Activated T-cell treated with anti-CD3 and anti-CD28 coated beads for 1 hour (primary cell): ENCODE measurements around the gene HRAS.

Experiments used
- DNase-seq: peaks from one replicate; pipeline ENCODE4 v3.0.0-alpha.2; 2020; ENCODE audit warnings: low read depth

The HRAS gene

DNA sequence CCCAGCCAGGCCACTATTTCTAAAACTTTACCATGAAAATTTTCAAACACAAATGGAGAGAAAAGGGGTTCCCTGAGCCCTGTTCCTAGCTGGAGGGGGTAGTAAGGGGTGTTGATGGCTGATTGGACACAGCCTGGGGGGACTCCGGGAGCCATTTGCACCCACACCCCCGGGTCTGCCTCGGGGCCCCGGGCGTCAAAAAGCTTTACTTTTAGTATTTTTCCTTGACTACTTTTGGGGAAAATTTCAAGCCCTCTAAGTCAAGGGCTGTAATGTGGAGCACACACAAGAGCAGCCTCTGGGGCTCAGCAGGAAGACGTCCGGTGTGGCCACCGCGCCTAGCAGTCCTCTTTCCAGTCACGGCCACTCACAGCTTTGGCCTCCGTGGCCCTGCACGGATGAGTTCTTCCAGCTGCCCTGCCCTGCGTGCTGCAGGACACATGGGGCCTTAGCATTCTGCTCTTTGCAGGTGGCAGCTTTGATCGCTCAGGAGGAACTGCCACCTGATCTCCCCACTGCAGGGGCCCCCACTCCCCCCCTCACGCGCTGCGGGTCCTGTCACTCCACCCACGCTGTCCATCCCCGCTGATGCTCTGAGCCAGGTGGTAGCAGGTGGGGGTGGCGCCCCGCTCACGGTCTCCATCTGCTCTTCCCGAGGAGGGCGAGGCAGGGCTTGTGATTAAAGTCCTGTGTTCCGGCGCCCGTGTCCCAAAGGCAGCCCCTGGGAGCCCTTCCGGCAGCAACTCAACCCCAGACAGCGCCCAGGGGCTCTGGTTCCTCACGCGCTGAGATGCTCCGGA, 42.7 kb downstream of the HRAS start:
- no peak for DNase-seq

DNA sequence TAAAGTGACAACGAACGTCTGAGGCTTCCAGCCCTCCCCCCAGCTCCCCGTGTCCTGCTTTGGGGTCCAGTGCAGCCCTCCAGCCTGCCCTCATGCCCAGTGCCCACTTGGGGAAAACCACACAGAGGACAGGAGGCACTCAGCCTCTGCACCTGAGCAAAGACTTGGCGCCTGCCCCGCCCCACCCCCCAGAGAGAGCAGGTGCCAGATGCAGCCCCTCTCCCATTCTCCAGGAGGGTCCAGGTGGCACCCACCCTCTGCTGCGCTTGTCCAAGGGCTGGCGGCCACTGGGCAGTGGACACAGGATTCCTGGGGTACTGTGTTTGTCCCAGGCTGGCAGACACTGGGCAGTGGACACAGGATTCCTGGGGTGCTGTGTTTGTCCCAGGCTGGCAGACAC, 44.0 kb downstream of the HRAS start:
- no peak for DNase-seq

DNA sequence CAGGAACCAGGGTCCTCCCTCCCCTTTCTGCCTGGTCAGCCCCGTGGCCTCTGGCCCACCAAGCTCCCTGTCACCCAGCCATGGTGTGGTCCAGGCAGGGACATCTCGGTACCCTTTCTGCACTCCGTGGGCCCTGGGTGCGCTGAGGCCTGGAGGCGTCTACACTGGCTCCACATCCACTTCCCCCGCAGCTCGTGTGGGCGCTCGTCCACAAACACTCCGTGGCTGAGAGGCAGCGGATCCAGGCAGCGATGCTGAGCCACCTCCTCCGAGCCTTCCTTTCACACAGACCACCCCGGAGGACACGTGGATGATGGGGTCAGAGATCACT, 44.5 kb downstream of the HRAS start:
- DNase-seq = no peak

DNA sequence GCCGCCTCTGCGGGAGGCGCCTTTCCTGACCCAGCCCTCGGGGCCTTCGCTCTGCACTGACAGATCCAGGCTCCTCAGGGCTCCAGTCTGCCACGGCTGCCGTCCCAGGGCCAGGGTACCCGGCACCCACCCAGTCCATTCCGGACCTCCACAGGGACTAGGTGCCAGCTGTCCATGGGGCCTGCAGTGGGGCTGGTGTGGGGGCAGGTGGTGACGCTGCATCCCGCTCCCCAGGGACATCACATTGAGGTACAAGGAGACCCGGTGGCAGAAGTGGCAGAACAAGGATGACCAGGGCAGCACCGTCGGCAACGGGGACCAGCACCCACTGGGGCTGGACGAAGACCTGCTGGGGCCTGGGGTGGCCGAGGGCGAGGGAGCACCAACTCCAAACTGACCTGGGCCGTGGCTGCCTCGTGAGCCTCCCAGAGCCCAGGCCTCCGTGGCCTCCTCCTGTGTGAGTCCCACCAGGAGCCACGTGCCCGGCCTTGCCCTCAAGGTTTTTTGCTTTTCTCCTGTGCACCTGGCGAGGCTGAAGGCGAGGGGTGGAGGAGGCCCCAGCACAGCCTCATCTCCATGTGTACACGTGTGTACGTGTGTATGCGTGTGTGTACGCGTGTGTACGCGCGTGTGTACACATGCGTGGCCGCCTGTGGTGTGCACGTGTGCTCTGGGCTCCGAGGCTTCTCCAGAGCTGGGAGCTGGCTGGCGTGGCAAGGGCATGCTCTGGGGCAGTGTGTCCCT, 45.0 kb downstream of the HRAS start:
- no peak for DNase-seq

DNA sequence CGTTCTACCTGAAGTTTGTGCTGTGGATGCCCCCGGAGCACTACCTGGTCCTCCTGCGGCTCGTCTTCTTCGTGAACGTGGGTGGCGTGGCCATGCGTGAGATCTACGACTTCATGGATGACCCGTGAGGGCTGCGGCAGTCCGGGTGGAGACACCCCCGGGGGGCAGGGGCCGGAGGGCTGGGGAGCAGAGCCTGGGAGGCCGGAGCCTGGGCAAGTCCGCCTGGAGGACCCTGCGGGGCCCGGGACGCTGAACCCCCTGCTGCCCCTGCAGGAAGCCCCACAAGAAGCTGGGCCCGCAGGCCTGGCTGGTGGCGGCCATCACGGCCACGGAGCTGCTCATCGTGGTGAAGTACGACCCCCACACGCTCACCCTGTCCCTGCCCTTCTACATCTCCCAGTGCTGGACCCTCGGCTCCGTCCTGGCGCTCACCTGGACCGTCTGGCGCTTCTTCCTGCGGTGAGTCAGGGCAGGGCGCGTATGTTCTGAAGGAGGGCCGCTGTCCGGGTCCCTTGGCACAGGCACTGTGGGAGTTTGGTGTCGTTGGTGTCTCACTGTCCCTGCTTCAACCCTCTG, 45.7 kb downstream of the HRAS start:
- DNase-seq = no peak

DNA sequence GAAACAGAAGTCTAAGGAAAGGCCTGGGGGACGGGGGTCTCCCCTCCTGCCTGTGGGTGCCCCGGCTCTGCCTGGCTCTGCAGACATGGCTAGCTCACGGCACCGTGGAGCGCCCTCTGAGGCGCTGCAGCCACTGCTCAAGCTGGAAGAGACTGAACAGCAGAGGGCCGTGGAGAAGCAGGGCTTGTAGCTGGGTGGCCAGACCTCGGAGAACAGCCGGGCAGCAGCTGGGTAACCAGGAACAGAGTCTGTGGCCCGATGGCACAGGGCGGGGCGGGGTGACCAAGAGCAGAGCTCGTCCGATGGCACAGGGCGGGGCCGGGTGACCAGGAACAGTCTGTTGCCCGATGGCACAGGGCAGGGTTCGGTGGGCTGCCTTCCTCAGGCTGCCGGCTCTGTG, 46.4 kb downstream of the HRAS start:
- no peak for DNase-seq

DNA sequence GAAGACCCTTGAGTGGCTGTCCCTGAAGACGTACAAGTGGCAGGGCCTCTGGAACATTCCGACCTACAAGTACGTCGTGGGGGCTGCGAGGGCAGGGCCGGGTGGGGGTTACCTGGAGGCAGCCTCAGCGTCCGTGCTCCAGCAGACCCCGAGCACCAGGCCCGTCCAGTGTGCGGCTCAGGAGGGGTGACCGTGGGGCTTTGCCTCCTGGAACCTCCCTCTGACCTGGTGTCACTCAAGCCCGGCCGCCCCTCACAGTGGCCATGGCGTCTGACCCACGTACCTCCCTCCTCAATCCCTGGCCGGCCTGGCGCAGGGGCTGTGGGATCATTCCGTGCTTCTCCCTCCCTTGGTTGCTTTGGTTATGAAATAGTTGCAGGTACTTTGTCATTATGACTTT, 46.8 kb downstream of the HRAS start:
- no peak for DNase-seq

DNA sequence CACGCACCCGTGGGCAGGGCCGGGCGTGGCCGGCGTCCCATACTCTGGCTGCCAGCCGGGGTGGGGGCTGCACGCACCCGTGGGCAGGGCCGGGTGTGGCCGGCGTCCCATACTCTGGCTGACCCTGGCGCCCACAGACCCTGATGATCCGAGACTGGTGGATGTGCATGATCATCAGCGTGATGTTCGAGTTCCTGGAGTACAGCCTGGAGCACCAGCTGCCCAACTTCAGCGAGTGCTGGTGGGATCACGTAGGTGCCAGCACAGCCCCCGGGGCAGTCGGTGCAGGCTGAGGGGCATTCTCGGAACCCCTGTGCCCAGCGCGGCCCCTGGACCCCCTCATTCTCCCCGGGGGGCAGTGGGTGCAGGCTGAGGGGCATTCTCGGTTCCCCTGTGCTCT, 47.3 kb downstream of the HRAS start:
- DNase-seq = no peak

DNA sequence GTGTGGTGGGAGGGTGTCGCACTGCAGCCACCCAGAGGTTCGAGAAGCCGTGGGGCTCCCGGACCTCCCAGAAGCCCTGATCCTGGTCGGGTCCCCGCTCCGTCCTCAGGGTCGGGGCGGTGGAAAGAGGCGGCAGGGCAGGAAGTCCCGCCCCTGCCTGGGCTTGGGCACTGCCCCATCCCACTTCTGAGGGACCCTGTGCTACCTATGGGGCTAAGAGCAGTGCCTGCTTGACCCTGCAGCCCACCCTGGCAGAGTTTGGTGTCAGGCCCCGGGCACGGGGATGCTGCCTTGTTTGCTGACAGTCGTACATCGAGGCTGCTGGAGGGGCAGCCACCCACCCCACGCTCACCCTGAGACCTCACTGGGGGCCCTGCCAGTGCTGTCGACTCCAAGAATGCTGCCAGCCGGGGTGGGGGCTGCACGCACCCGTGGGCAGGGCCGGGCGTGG, 47.8 kb downstream of the HRAS start:
- DNase-seq = no peak

DNA sequence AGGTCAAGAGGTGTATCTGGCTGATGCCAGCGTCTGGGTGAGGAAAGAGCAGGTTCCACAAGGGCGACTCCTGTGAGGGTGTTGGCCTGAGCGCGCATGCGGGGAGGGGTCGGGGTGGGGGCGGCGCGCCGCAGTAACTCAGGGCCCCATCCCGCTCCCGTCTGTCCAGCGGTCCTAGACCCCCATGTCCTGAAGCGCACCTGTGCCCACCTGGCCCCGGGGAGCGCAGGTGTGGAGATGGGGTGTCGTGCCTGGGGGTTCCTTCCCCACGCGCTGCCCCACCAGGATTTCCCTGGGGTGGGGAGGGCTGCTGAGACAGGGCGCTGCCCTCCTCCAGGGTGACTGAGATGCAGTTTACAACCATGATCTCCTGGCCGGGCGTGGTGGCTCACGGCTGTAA, 49.2 kb downstream of the HRAS start:
- no peak for DNase-seq

DNA sequence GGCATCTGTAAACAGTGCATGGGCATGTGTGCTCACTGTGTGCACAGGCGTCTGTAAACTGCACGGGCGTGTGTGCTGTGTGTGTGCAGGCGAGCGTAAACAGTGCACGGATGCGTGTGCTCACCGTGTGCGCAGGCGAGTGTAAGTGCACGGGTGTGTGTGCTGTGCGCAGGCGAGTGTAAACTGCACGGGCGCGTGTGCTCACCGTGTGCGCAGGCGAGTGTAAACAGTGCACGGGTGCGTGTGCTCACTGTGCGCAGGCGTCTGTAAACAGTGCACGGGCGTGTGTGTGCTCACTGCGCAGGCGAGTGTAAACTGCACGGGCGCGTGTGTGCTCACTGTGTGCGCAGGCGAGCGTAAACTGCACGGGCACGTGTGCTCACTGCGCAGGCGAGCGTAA, 50.8 kb downstream of the HRAS start:
- no peak for DNase-seq
